ENCODE results near the gene TAX1BP3. TPM values are rescaled to one million over a fixed set of nuclear protein-coding genes. Genes with fewer than 3 reads are reported as not detected.

The TAX1BP3 gene
- total and polyA plus RNA-seq, 2 experiments from 2014 or later: 98.7 to 134 TPM

- no peak overlapping the region for H3K4me3 Mint-ChIP-seq
These were observed 12.0 kb downstream of the TAX1BP3 start for GRCh38 chr17:3656353-3656752.

More at GRCh38 chr17:3656353-3656752, 12.0 kb downstream of the TAX1BP3 start:
- Mint-ChIP-seq H3K9me3 (no peaks in the 10 kb centered on the region), H3K27me3 (ENCODE audit: insufficient read depth, low read depth, poor library complexity) (peaks cover 2% of the 10 kb centered on the region), H3K27ac (peak overlapping the region; percentile 86), H3K36me3 (ENCODE audit: low read depth) (no peaks in the 10 kb centered on the region), H3K4me1 (peaks cover 7% of the 10 kb centered on the region; the same call in 1 of the 3 replicates)
- H3K9me2 ChIP-seq (ENCODE audit: insufficient read depth): no peaks in the 10 kb centered on the region
- no peaks in the 10 kb centered on the region for H3K79me2 ChIP-seq (replicated peaks; ENCODE audit: insufficient read depth)
- no peak overlapping the region for H2AFZ ChIP-seq
- H3K4me3 ChIP-seq: no peak overlapping the region
- 0 out of 2 replicates have a peak, but pooled peaks cover 3% of the 10 kb centered on the region for H3K36me3 ChIP-seq (ENCODE audit: insufficient read depth)
- H3F3A ChIP-seq (replicated peaks; ENCODE audit: low read depth): no peaks in the 10 kb centered on the region
- no peaks in the 10 kb centered on the region for H4K20me1 ChIP-seq (replicated peaks; ENCODE audit: insufficient read depth)
- TF ChIP-seq POLR2AphosphoS5 (IDR thresholded peaks at IDR 0.05; ENCODE audit: low read depth) (no peak), ZNF114 (CRISPR knock-in tag; IDR thresholded peaks at IDR 0.05) (no peak), NANOG (IDR thresholded peaks at IDR 0.05; ENCODE audit: borderline replicate concordance) (no peak), EZH2phosphoT487 (IDR thresholded peaks at IDR 0.05; ENCODE audit: unreplicated experiment) (no peak), JUNB (IDR thresholded peaks at IDR 0.05; ENCODE audit: unreplicated experiment) (no peak), ZNF331 (CRISPR knock-in tag; IDR thresholded peaks at IDR 0.05; ENCODE audit: low read depth) (no peak), CTCF (conservative IDR thresholded peaks at IDR 0.05; ENCODE audit: low read depth in 2 of 2) (no peak), REST (IDR thresholded peaks at IDR 0.05; ENCODE audit: unreplicated experiment) (no peak), CREB1 (CRISPR knock-in tag; IDR thresholded peaks at IDR 0.05; ENCODE audit: low read depth) (no peak), EZH2 (IDR thresholded peaks at IDR 0.05; ENCODE audit: low read depth, unreplicated experiment) (no peak), STAT1 (IDR thresholded peaks at IDR 0.05; ENCODE audit: unreplicated experiment) (no peak)
- TF ChIP-seq, protein P1, sequence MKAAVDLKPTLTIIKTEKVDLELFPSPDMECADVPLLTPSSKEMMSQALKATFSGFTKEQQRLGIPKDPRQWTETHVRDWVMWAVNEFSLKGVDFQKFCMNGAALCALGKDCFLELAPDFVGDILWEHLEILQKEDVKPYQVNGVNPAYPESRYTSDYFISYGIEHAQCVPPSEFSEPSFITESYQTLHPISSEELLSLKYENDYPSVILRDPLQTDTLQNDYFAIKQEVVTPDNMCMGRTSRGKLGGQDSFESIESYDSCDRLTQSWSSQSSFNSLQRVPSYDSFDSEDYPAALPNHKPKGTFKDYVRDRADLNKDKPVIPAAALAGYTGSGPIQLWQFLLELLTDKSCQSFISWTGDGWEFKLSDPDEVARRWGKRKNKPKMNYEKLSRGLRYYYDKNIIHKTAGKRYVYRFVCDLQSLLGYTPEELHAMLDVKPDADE (IDR thresholded peaks at IDR 0.05): no peak
- TF ChIP-seq, protein P2, sequence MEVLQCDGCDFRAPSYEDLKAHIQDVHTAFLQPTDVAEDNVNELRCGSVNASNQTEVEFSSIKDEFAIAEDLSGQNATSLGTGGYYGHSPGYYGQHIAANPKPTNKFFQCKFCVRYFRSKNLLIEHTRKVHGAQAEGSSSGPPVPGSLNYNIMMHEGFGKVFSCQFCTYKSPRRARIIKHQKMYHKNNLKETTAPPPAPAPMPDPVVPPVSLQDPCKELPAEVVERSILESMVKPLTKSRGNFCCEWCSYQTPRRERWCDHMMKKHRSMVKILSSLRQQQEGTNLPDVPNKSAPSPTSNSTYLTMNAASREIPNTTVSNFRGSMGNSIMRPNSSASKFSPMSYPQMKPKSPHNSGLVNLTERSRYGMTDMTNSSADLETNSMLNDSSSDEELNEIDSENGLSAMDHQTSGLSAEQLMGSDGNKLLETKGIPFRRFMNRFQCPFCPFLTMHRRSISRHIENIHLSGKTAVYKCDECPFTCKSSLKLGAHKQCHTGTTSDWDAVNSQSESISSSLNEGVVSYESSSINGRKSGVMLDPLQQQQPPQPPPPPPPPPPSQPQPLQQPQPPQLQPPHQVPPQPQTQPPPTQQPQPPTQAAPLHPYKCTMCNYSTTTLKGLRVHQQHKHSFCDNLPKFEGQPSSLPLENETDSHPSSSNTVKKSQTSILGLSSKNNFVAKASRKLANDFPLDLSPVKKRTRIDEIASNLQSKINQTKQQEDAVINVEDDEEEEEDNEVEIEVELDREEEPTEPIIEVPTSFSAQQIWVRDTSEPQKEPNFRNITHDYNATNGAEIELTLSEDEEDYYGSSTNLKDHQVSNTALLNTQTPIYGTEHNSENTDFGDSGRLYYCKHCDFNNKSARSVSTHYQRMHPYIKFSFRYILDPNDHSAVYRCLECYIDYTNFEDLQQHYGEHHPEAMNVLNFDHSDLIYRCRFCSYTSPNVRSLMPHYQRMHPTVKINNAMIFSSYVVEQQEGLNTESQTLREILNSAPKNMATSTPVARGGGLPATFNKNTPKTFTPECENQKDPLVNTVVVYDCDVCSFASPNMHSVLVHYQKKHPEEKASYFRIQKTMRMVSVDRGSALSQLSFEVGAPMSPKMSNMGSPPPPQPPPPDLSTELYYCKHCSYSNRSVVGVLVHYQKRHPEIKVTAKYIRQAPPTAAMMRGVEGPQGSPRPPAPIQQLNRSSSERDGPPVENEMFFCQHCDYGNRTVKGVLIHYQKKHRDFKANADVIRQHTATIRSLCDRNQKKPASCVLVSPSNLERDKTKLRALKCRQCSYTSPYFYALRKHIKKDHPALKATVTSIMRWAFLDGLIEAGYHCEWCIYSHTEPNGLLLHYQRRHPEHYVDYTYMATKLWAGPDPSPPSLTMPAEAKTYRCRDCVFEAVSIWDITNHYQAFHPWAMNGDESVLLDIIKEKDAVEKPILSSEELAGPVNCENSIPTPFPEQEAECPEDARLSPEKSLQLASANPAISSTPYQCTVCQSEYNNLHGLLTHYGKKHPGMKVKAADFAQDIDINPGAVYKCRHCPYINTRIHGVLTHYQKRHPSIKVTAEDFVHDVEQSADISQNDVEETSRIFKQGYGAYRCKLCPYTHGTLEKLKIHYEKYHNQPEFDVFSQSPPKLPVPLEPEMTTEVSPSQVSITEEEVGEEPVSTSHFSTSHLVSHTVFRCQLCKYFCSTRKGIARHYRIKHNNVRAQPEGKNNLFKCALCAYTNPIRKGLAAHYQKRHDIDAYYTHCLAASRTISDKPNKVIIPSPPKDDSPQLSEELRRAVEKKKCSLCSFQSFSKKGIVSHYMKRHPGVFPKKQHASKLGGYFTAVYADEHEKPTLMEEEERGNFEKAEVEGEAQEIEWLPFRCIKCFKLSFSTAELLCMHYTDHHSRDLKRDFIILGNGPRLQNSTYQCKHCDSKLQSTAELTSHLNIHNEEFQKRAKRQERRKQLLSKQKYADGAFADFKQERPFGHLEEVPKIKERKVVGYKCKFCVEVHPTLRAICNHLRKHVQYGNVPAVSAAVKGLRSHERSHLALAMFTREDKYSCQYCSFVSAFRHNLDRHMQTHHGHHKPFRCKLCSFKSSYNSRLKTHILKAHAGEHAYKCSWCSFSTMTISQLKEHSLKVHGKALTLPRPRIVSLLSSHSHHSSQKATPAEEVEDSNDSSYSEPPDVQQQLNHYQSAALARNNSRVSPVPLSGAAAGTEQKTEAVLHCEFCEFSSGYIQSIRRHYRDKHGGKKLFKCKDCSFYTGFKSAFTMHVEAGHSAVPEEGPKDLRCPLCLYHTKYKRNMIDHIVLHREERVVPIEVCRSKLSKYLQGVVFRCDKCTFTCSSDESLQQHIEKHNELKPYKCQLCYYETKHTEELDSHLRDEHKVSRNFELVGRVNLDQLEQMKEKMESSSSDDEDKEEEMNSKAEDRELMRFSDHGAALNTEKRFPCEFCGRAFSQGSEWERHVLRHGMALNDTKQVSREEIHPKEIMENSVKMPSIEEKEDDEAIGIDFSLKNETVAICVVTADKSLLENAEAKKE (CRISPR knock-in tag; IDR thresholded peaks at IDR 0.05): no peak
- no peaks in the 10 kb centered on the region for H3K4me1 ChIP-seq (ENCODE audit: insufficient read depth)
- no peak for ATAC-seq
- no peak overlapping the region for H3K27ac ChIP-seq (ENCODE audit: low read depth)
- no peak overlapping the region for H3K4me2 ChIP-seq
- H3K27me3 ChIP-seq (ENCODE audit: insufficient read depth): no peaks in the 10 kb centered on the region
- no peak for DNase-seq (ENCODE audit: low spot score)

All from GM23338 (cell line).